HepG2 (cell line): ENCODE results near the gene SHFL. TPM values are rescaled to one million over a fixed set of nuclear protein-coding genes. Genes with fewer than 3 reads are reported as not detected.

ENCODE experiments used
- BCL6 ChIP-seq: IDR thresholded peaks from 2 replicates; pipeline ENCODE4 v1.6.1; 2016; ENCODE audit warnings: missing genetic modification reagents, missing compliant biosample characterization
- CEBPG ChIP-seq: IDR thresholded peaks from 2 replicates; pipeline ENCODE4 v1.6.1; 2016
- EP300 ChIP-seq, 3 experiments: sonication (generic) in 1 of 3; formaldehyde crosslinking in 1 of 3; IDR thresholded peaks; 2 replicates each; pipeline versions ENCODE4 v1.5.1 to v1.6.1; 2011 to 2020; ENCODE audit warnings: low read depth in 2 of 3, low read length in 2 of 3, borderline replicate concordance in 1 of 3, improper control_type of control experiment in 1 of 3, mild to moderate bottlenecking in 1 of 3, missing genetic modification reagents in 1 of 3, moderate library complexity in 1 of 3
- FOSL2 ChIP-seq: sonication (generic); formaldehyde crosslinking; IDR thresholded peaks from 2 replicates; pipeline ENCODE4 v1.4.0; 2020; ENCODE audit warnings: missing genetic modification reagents
- FOXJ3 ChIP-seq: sonication (generic); formaldehyde crosslinking; IDR thresholded peaks from 2 replicates; pipeline ENCODE4 v1.4.0; 2020; ENCODE audit warnings: missing genetic modification reagents, mild to moderate bottlenecking, borderline replicate concordance
- HDAC1 ChIP-seq: sonication (generic); formaldehyde crosslinking; IDR thresholded peaks from 2 replicates; pipeline ENCODE4 v1.5.1; 2020; ENCODE audit warnings: mild to moderate bottlenecking, missing genetic modification reagents
- HMG20A ChIP-seq: IDR thresholded peaks from 2 replicates; pipeline ENCODE4 v1.6.1; 2016; ENCODE audit warnings: borderline replicate concordance
- HOXA3 ChIP-seq: sonication (generic); formaldehyde crosslinking; IDR thresholded peaks from 2 replicates; pipeline ENCODE4 v1.5.0; 2020; ENCODE audit warnings: missing genetic modification reagents
- NR2C2 ChIP-seq: sonication (generic); formaldehyde crosslinking; IDR thresholded peaks from 2 replicates; pipeline ENCODE4 v1.4.0; 2020; ENCODE audit warnings: missing genetic modification reagents, mild to moderate bottlenecking, moderate library complexity, borderline replicate concordance
- NR2F1 ChIP-seq, 2 experiments: fragments of 450-650 bp in 1 of 2; formaldehyde crosslinking in 1 of 2; IDR thresholded peaks; 2 replicates each; pipeline versions ENCODE4 v1.5.0 to v1.6.1; 2016 to 2020; ENCODE audit warnings: mild to moderate bottlenecking in 1 of 2, missing compliant biosample characterization in 1 of 2, missing genetic modification reagents in 1 of 2, moderate library complexity in 1 of 2
- PATZ1 ChIP-seq: sonication (generic); formaldehyde crosslinking; IDR thresholded peaks from 2 replicates; pipeline ENCODE4 v1.4.0; 2020; ENCODE audit warnings: missing genetic modification reagents
- PITX1 ChIP-seq: sonication (generic); formaldehyde crosslinking; IDR thresholded peaks from 2 replicates; pipeline ENCODE4 v1.5.1; 2020; ENCODE audit warnings: mild to moderate bottlenecking, missing genetic modification reagents
- RARG ChIP-seq: sonication (generic); formaldehyde crosslinking; IDR thresholded peaks from 2 replicates; pipeline ENCODE4 v1.4.0; 2020; ENCODE audit warnings: low read depth, mild to moderate bottlenecking, missing genetic modification reagents
- SALL1 ChIP-seq: sonication (generic); formaldehyde crosslinking; IDR thresholded peaks from 2 replicates; pipeline ENCODE4 v1.8.0; 2022; ENCODE audit warnings: mild to moderate bottlenecking, missing genetic modification reagents
- TBX2 ChIP-seq: sonication (generic); formaldehyde crosslinking; IDR thresholded peaks from 2 replicates; pipeline ENCODE4 v1.5.0; 2020; ENCODE audit warnings: missing genetic modification reagents, mild to moderate bottlenecking, borderline replicate concordance
- ZFX ChIP-seq: sonication (generic); formaldehyde crosslinking; IDR thresholded peaks from 2 replicates; pipeline ENCODE4 v1.4.0; 2020; ENCODE audit warnings: mild to moderate bottlenecking, low read depth, missing genetic modification reagents, moderate library complexity
- ZMYM4 ChIP-seq: sonication (generic); formaldehyde crosslinking; IDR thresholded peaks from 2 replicates; pipeline ENCODE4 v1.8.1; 2023; ENCODE audit warnings: mild to moderate bottlenecking, missing genetic modification reagents
- ZNF121 ChIP-seq: sonication (generic); formaldehyde crosslinking; IDR thresholded peaks from 2 replicates; pipeline ENCODE4 v1.5.0; 2020; ENCODE audit warnings: mild to moderate bottlenecking, missing genetic modification reagents
- ZNF280D ChIP-seq: sonication (generic); formaldehyde crosslinking; IDR thresholded peaks from 2 replicates; pipeline ENCODE4 v1.5.1; 2020; ENCODE audit warnings: mild to moderate bottlenecking, missing genetic modification reagents
- ZNF510 ChIP-seq: sonication (generic); formaldehyde crosslinking; IDR thresholded peaks from 2 replicates; pipeline ENCODE4 v1.4.0; 2020; ENCODE audit warnings: low read depth, mild to moderate bottlenecking, missing genetic modification reagents
- ZNF660 ChIP-seq: sonication (generic); formaldehyde crosslinking; IDR thresholded peaks from 2 replicates; pipeline ENCODE4 v1.5.1; 2020; ENCODE audit warnings: mild to moderate bottlenecking, low read depth, missing genetic modification reagents, borderline replicate concordance
- ZNF720 ChIP-seq: sonication (generic); formaldehyde crosslinking; IDR thresholded peaks from 2 replicates; pipeline ENCODE4 v1.4.0; 2020; ENCODE audit warnings: missing genetic modification reagents
- ZNF782 ChIP-seq: sonication (generic); formaldehyde crosslinking; IDR thresholded peaks from 2 replicates; pipeline ENCODE4 v1.4.0; 2020; ENCODE audit warnings: missing genetic modification reagents, mild to moderate bottlenecking, borderline replicate concordance
- polyA plus RNA-seq, 8 experiments: library from polyadenylated mRNA; depleted of rRNA in 3 of 8; stranded (reverse) in 7 of 8; unstranded in 1 of 8; fragments of >200 nt; fragmentation: Illumina TruSeq in 4 of 8; extraction: Trizol in 4 of 8; gene quantifications; 2 replicates each; pipeline versions ENCODE4 v1.2.1 to v1.2.3, GENCODE V29; 2011 to 2016; ENCODE audit warnings: low read depth in 4 of 8, missing spikeins in 1 of 8, mixed read lengths in 1 of 8; ENCODE audit not compliant: insufficient read depth in 1 of 8
- total RNA-seq, 5 experiments: library from RNA; depleted of rRNA; stranded (reverse); fragments of >200 nt; fragmentation: Illumina TruSeq; extraction: Trizol; gene quantifications; 2 replicates each; pipeline ENCODE4 v1.2.3, GENCODE V29; 2016; ENCODE audit warnings: low read depth in 1 of 5

The SHFL gene
- total and polyA plus RNA-seq, 2 of the 13 experiments (the other 11 are each of a cell fraction or from before 2014, with no cell fraction given), result 12.3 to 36.4 TPM

- TF ChIP-seq ZNF510 (CRISPR knock-in tag), result no peak
- peak; percentile 48; the same call in 1 of the 2 replicates for TF ChIP-seq ZMYM4
- TF ChIP-seq TBX2 (CRISPR knock-in tag), result 0 out of 2 replicates have a peak, but pooled peaks have one; percentile 32
- peak; percentile 50; the same call in 1 of the 2 replicates for TF ChIP-seq PATZ1 (CRISPR knock-in tag)
- peak; percentile 32; the same call in 1 of the 2 replicates for TF ChIP-seq HOXA3 (CRISPR knock-in tag)
- TF ChIP-seq ZNF660 (CRISPR knock-in tag), result no peak
- TF ChIP-seq ZFX, result no peak
- peak; percentile 55; the same call in 1 of the 2 replicates for TF ChIP-seq ZNF121 (CRISPR knock-in tag)
- TF ChIP-seq NR2C2 (CRISPR knock-in tag), result peak; percentile 35; the same call in 1 of the 2 replicates
- TF ChIP-seq ZNF280D, result peak; percentile 83
- peak; percentile 42; the same call in 1 of the 2 replicates for TF ChIP-seq BCL6 (CRISPR knock-in tag)
- TF ChIP-seq HDAC1 (CRISPR knock-in tag), result peak; percentile 44; the same call in 1 of the 2 replicates
- peak; percentile 31; the same call in 1 of the 2 replicates for TF ChIP-seq CEBPG
- no peak for TF ChIP-seq HMG20A
- TF ChIP-seq FOXJ3 (CRISPR knock-in tag), result no peak
- peak; percentile 48; the same call in 1 of the 2 replicates for TF ChIP-seq SALL1 (CRISPR knock-in tag)
- TF ChIP-seq EP300 (IDR thresholded peaks at IDR 0.05; ENCODE audit: low read depth in 2 of 2, low read length in 2 of 2), result no peak
- TF ChIP-seq EP300 (CRISPR knock-in tag; IDR thresholded peaks at IDR 0.05; ENCODE audit: borderline replicate concordance), result peak; percentile 43; the same call in 1 of the 2 replicates
- peak; percentile 56; the same call in 1 of the 2 replicates for TF ChIP-seq PITX1 (CRISPR knock-in tag)
- TF ChIP-seq RARG, result no peak
- TF ChIP-seq ZNF782 (CRISPR knock-in tag), result no peak
- TF ChIP-seq NR2F1 (CRISPR knock-in tag; IDR thresholded peaks at IDR 0.05), result peak in 1 of 2 experiments; percentile 35; a peak in 1 of 4 replicates
- no peak for TF ChIP-seq ZNF720 (CRISPR knock-in tag)
- peak; percentile 30; the same call in 1 of the 2 replicates for TF ChIP-seq FOSL2 (CRISPR knock-in tag)
These were observed 7.1 kb upstream of the SHFL start (continued) for GRCh38 chr19:10079031-10079453.
